COR-L47 (cell line): Measurements from ENCODE around the gene CASZ1.
A peak's percentile ranks its signal among the peaks of the same experiment; 100 is the strongest.

Experiments
- DNase-seq: peaks from one replicate; lab custom pipeline; 2025; lab: John Stamatoyannopoulos, UW

CASZ1 gene

GRCh38 chr1:10795276-10796021 lies 997 bp downstream of the CASZ1 start:
- no peak for DNase-seq

GRCh38 chr1:10794724-10795275 lies 1.6 kb downstream of the CASZ1 start:
- no peak for DNase-seq

- no peak for DNase-seq
Observed at GRCh38 chr1:10793129-10793651, 3.3 kb downstream of the CASZ1 start.

- DNase-seq = peak; percentile 83
Observed at GRCh38 chr1:10791105-10791951, 5.1 kb downstream of the CASZ1 start.

GRCh38 chr1:10789803-10790702 lies 6.4 kb downstream of the CASZ1 start:
- DNase-seq = no peak

GRCh38 chr1:10789047-10789791 lies 7.2 kb downstream of the CASZ1 start:
- DNase-seq = no peak

- DNase-seq = peak; percentile 79
Observed at GRCh38 chr1:10788592-10789006, 7.8 kb downstream of the CASZ1 start.

- DNase-seq = peak; percentile 40
Observed at GRCh38 chr1:10787286-10787685, 9.2 kb downstream of the CASZ1 start.

- DNase-seq = no peak
Observed at GRCh38 chr1:10785728-10786638, 10.5 kb downstream of the CASZ1 start.

- no peak for DNase-seq
Observed at GRCh38 chr1:10784998-10785727, 11.3 kb downstream of the CASZ1 start.

GRCh38 chr1:10782491-10783244 lies 13.8 kb downstream of the CASZ1 start:
- DNase-seq = no peak

GRCh38 chr1:10781137-10781536 lies 15.3 kb downstream of the CASZ1 start:
- DNase-seq = no peak

GRCh38 chr1:10779841-10780240 lies 16.6 kb downstream of the CASZ1 start:
- DNase-seq = no peak

- peak; percentile 95 for DNase-seq
Observed at GRCh38 chr1:10779201-10779600, 17.2 kb downstream of the CASZ1 start.

- peak; percentile 51 for DNase-seq
Observed at GRCh38 chr1:10778640-10779039, 17.8 kb downstream of the CASZ1 start.

- no peak for DNase-seq
Observed at GRCh38 chr1:10777749-10778574, 18.5 kb downstream of the CASZ1 start.

GRCh38 chr1:10776190-10776905 lies 20.1 kb downstream of the CASZ1 start:
- no peak for DNase-seq
